GM12878 (cell line): ENCODE results near the gene HSD11B1.

Source experiments
- CTCF ChIP-seq, 3 experiments: IDR thresholded peaks in 2 of 3; conservative IDR thresholded peaks in 1 of 3; 2 replicates each; pipeline ENCODE4 v1.5.1; 2011; ENCODE audit warnings: low read depth in 3 of 3, low read length in 3 of 3, mild to moderate bottlenecking in 3 of 3, control low read depth in 2 of 3, moderate library complexity in 2 of 3, inconsistent platforms in 1 of 3, mixed read lengths in 1 of 3; ENCODE audit not compliant: control insufficient read depth in 2 of 3, insufficient read depth in 1 of 3; ENCODE audit errors: extremely low read depth in 1 of 3
- EP300 ChIP-seq, 2 experiments: fragments of 150-350 bp in 1 of 2; IDR thresholded peaks; 2 replicates each; pipeline ENCODE4 v1.6.1; 2011 to 2012; ENCODE audit warnings: low read depth in 2 of 2, low read length in 2 of 2, borderline replicate concordance in 1 of 2, improper control_type of control experiment in 1 of 2, inconsistent platforms in 1 of 2; ENCODE audit not compliant: control insufficient read depth in 1 of 2
- NR2F1 ChIP-seq: fragments of 450-650 bp; conservative IDR thresholded peaks from 2 replicates; pipeline ENCODE4 v1.6.1; 2017; ENCODE audit warnings: mild to moderate bottlenecking
- SUZ12 ChIP-seq: fragments of 200-600 bp; sonication (generic); IDR thresholded peaks from one replicate; pipeline ENCODE4 v1.6.1; 2018; ENCODE audit warnings: antibody characterized with exemption, mild to moderate bottlenecking; ENCODE audit not compliant: unreplicated experiment
- TF ChIP-seq, protein P1 (sequence below): fragments of 450-650 bp; IDR thresholded peaks from 2 replicates; pipeline ENCODE4 v1.6.1; 2017; ENCODE audit warnings: mild to moderate bottlenecking, moderate library complexity

DNA sequence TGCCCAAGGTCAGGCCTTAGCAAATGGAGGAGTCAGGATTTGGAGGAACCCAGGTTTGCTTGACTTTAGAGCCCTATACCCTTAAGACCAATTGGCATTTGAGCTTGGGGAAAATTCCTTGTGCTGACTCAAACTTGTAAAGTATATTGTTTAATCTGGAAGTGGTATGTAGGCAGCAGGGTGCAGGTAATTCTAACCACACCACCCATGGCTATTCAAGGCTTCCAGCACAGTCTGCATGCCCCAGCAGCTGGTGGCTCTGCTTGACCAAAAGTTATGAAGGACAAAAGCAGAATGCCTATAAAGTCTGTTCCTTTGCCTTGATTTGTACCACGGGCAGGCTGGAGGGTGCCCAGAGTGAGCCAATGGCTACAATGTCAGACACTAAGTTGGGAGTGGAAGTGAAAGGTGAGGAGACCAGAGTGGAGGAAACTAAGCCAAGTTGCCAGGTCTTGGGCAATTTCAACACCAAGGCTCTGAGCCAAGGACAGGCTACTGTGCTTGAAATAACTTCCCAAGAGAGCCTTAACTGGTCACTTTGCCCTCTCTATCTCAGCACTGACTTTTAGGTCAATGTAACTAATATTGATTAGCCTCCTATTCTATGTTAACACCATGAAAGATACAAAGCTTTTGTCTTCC lies 34.1 kb upstream of the HSD11B1 start:
- TF ChIP-seq CTCF (IDR thresholded peaks at IDR 0.05 in 2 of 3, conservative IDR thresholded peaks at IDR 0.05 in 1 of 3; ENCODE audit: control insufficient read depth in 2 of 3, extremely low read depth in 1 of 3, insufficient read depth in 1 of 3, low read depth in 3 of 3, low read length in 3 of 3) = no peak
- no peak for TF ChIP-seq EP300 (IDR thresholded peaks at IDR 0.05; ENCODE audit: borderline replicate concordance in 1 of 2, control insufficient read depth in 1 of 2, low read depth in 2 of 2, low read length in 2 of 2)
- TF ChIP-seq NR2F1 = no peak
- TF ChIP-seq, protein P1, sequence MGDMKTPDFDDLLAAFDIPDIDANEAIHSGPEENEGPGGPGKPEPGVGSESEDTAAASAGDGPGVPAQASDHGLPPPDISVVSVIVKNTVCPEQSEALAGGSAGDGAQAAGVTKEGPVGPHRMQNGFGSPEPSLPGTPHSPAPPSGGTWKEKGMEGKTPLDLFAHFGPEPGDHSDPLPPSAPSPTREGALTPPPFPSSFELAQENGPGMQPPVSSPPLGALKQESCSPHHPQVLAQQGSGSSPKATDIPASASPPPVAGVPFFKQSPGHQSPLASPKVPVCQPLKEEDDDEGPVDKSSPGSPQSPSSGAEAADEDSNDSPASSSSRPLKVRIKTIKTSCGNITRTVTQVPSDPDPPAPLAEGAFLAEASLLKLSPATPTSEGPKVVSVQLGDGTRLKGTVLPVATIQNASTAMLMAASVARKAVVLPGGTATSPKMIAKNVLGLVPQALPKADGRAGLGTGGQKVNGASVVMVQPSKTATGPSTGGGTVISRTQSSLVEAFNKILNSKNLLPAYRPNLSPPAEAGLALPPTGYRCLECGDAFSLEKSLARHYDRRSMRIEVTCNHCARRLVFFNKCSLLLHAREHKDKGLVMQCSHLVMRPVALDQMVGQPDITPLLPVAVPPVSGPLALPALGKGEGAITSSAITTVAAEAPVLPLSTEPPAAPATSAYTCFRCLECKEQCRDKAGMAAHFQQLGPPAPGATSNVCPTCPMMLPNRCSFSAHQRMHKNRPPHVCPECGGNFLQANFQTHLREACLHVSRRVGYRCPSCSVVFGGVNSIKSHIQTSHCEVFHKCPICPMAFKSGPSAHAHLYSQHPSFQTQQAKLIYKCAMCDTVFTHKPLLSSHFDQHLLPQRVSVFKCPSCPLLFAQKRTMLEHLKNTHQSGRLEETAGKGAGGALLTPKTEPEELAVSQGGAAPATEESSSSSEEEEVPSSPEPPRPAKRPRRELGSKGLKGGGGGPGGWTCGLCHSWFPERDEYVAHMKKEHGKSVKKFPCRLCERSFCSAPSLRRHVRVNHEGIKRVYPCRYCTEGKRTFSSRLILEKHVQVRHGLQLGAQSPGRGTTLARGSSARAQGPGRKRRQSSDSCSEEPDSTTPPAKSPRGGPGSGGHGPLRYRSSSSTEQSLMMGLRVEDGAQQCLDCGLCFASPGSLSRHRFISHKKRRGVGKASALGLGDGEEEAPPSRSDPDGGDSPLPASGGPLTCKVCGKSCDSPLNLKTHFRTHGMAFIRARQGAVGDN = no peak
- TF ChIP-seq SUZ12 = no peak
